ENCODE results near the gene SOX15. TPM values are rescaled to one million over a fixed set of nuclear protein-coding genes. Genes with fewer than 3 reads are reported as not detected.

SOX15 gene
- total RNA-seq, 1 experiment from 2014 or later: not detected

DNA sequence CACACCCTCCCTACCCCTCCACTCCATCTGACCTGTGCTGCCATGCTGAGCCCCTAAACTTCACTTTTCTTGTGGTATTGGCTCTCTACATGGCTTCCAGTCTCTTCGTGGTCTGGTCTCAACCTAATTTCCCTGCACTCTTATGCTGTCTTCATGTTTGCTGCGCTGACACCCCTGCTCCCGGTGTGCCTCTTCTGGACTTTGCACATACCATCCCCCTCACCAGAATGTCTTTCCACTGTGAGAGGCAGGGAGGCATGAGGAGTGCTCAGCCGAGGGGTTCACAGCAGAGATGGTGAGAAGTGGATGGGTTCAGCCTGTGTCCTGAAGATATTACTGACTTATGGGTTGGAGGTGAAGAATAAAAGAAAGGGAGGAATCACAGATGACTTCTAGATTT is 38.5 kb downstream of the SOX15 start:
- H3K4me3 ChIP-seq: no peak overlapping the region
- peaks cover 12% of the 10 kb centered on the region for H3K4me1 ChIP-seq (replicated peaks)
- H3K9me3 ChIP-seq (replicated peaks): no peaks in the 10 kb centered on the region
- H3K27ac ChIP-seq: no peak overlapping the region
- H3K27me3 ChIP-seq (replicated peaks): no peaks in the 10 kb centered on the region
- DNase-seq (ENCODE audit: low read depth in 1 of 2, low spot score in 2 of 2): no peak
- H3K36me3 ChIP-seq: no peaks in the 10 kb centered on the region

- Histone ChIP-seq H3K27ac (no peak overlapping the region), H3K9me3 (replicated peaks) (no peaks in the 10 kb centered on the region)
- no peak for DNase-seq (ENCODE audit: low read depth in 1 of 2, low spot score in 2 of 2)
Measured at GRCh38 chr17:7550344-7550743, 39.5 kb downstream of the SOX15 start.

GRCh38 chr17:7549401-7550055 is 40.4 kb downstream of the SOX15 start:
- H3K27me3 ChIP-seq (replicated peaks): no peaks in the 10 kb centered on the region
- H3K4me3 ChIP-seq: peak overlapping the region; percentile 47
- no peak for DNase-seq (ENCODE audit: low read depth in 1 of 2, low spot score in 2 of 2)
- peaks cover 12% of the 10 kb centered on the region for H3K4me1 ChIP-seq (replicated peaks)
- no peaks in the 10 kb centered on the region for H3K9me3 ChIP-seq (replicated peaks)
- no peaks in the 10 kb centered on the region for H3K36me3 ChIP-seq
- no peak overlapping the region for H3K27ac ChIP-seq

More at GRCh38 chr17:7550344-7550743, 39.5 kb downstream of the SOX15 start:
- Histone ChIP-seq H3K4me3 (no peak overlapping the region), H3K36me3 (no peaks in the 10 kb centered on the region), H3K4me1 (replicated peaks) (peaks cover 12% of the 10 kb centered on the region), H3K27me3 (replicated peaks) (no peaks in the 10 kb centered on the region)

- H3K27me3 ChIP-seq (replicated peaks): no peaks in the 10 kb centered on the region
- no peaks in the 10 kb centered on the region for H3K9me3 ChIP-seq (replicated peaks)
- peak within 1 kb of the TSS; percentile 47 for H3K4me3 ChIP-seq
- no peaks in the 10 kb centered on the region for H3K36me3 ChIP-seq
- H3K4me1 ChIP-seq (replicated peaks): peaks cover 12% of the 10 kb centered on the region
- DNase-seq (ENCODE audit: low read depth in 1 of 2, low spot score in 2 of 2): peak; percentile 29 to 61
- H3K27ac ChIP-seq: no peak within 1 kb of the TSS
Measured at GRCh38 chr17:7548585-7549400, 41.1 kb downstream of the SOX15 start, which contains the start of gene TNFSF12. Gene TNFSF12, plus strand, starts transcription at chr17:7549058. Its CDS starts 96 bp downstream, at chr17:7549154.

- Histone ChIP-seq H3K27me3 (replicated peaks) (no peaks in the 10 kb centered on the region), H3K4me1 (replicated peaks) (peaks cover 12% of the 10 kb centered on the region), H3K27ac (no peak overlapping the region), H3K9me3 (replicated peaks) (no peaks in the 10 kb centered on the region), H3K4me3 (no peak overlapping the region), H3K36me3 (no peaks in the 10 kb centered on the region)
- DNase-seq (ENCODE audit: low read depth in 1 of 2, low spot score in 2 of 2): no peak
Measured at GRCh38 chr17:7544911-7545310, 45.0 kb downstream of the SOX15 start.

DNA sequence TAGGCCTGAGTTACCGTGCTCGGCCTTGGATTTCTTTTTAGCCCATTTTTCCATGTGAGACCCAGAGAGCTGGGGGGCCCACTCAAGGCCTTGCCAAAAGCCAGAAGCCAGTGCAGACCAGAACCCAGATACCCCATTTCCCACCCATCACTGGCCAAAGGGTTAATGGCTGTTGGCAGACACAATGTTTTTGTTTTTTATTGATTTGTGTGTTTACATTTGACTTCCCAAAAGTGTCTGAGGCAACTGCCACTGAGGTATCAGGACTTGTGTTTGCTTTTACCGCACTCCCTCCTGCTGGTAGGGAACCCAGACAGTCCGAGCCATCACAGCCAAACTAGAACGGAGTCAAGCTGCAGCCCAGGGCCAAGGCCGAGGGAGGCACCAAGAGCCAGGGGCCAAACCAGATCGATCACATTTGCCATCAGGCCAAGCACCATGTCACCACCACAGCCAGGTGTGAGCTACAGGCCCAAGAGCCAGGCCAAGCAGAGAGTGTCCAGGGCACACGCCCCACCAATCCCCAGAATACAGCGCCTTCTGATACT is 48.7 kb downstream of the SOX15 start:
- no peak for DNase-seq (ENCODE audit: low read depth in 1 of 2, low spot score in 2 of 2)
- H3K27ac ChIP-seq: no peak overlapping the region
- no peaks in the 10 kb centered on the region for H3K4me1 ChIP-seq (replicated peaks)
- H3K27me3 ChIP-seq (replicated peaks): no peaks in the 10 kb centered on the region
- peaks cover 15% of the 10 kb centered on the region for H3K9me3 ChIP-seq (replicated peaks)
- H3K36me3 ChIP-seq: no peaks in the 10 kb centered on the region
- no peak overlapping the region for H3K4me3 ChIP-seq

DNA sequence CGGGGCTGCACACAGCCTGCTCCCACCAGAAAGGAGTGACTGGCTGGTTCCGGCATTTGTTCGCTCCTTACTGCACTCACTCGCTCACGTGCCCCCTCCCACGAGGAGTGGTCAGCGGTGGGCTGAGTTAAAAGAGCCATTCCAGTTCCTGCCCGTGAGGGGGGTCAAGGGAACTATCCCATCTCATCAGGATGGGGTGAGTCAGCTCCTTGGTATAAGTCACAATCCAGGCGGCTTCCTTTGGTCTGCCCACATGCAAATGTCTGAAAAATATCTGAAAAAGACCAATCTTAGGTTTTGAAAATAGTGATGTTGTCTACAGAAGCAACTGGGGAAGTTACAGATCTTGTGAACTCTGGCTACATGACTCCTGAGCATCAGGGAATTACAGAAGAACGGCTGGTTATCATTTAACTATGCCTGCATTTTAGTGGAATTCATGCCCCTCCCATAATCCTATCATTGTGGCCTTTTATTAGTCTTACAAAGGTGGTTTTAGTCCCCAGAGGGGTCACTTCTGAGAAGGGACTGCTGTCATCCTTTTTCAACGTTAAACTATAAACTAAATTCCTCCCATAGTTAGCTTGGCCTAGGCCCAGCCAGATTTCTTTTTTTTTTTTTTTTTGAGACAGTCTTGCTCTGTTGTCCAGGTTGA is 50.9 kb downstream of the SOX15 start:
- Histone ChIP-seq H3K27me3 (replicated peaks) (no peaks in the 10 kb centered on the region), H3K36me3 (no peaks in the 10 kb centered on the region), H3K9me3 (replicated peaks) (peaks cover 15% of the 10 kb centered on the region), H3K27ac (no peak overlapping the region), H3K4me3 (no peak overlapping the region), H3K4me1 (replicated peaks) (no peaks in the 10 kb centered on the region)
- DNase-seq (ENCODE audit: low read depth in 1 of 2, low spot score in 2 of 2): no peak

Other genes with a start within 250 kb of the SOX15 start
- 5.4 and 7.0 TPM in 2 replicates for gene KCTD11, start 237.9 kb downstream of the SOX15 start, total RNA-seq (2014; rRNA removed; shearing (Covaris generic))
- gene TMEM95, start 234.9 kb downstream of the SOX15 start, total RNA-seq (2014; rRNA removed; shearing (Covaris generic)): not detected in 2 replicates
- gene TNK1, start 209.0 kb downstream of the SOX15 start, total RNA-seq (2014; rRNA removed; shearing (Covaris generic)): not detected in 2 replicates
- gene PLSCR3, start 195.6 kb downstream of the SOX15 start, total RNA-seq (2014; rRNA removed; shearing (Covaris generic)): 13.3 and 14.2 TPM in 2 replicates
- gene TMEM256, start 186.0 kb downstream of the SOX15 start, total RNA-seq (2014; rRNA removed; shearing (Covaris generic)): 24.7 and 28.8 TPM in 2 replicates
- 2.2 and 3.9 TPM in 2 replicates for gene NLGN2, start 182.2 kb downstream of the SOX15 start, total RNA-seq (2014; rRNA removed; shearing (Covaris generic))
- not detected in 2 replicates for gene SPEM1, start 169.8 kb downstream of the SOX15 start, total RNA-seq (2014; rRNA removed; shearing (Covaris generic))
- gene SPEM2, start 164.5 kb downstream of the SOX15 start, total RNA-seq (2014; rRNA removed; shearing (Covaris generic)): not detected in 2 replicates
- gene SPEM3, start 161.2 kb downstream of the SOX15 start, total RNA-seq (2014; rRNA removed; shearing (Covaris generic)): not detected in 2 replicates
- gene TMEM102, start 154.7 kb downstream of the SOX15 start, total RNA-seq (2014; rRNA removed; shearing (Covaris generic)): 0.45 TPM in 1 of 2 replicates, not detected in the other
- not detected in 2 replicates for gene FGF11, start 150.6 kb downstream of the SOX15 start, total RNA-seq (2014; rRNA removed; shearing (Covaris generic))
- 3.9 and 14.7 TPM in 2 replicates for gene CHRNB1, start 145.0 kb downstream of the SOX15 start, total RNA-seq (2014; rRNA removed; shearing (Covaris generic))
- 13.8 and 19.9 TPM in 2 replicates for gene ZBTB4, start 110.5 kb downstream of the SOX15 start, total RNA-seq (2014; rRNA removed; shearing (Covaris generic))
- gene SLC35G6, start 108.6 kb downstream of the SOX15 start, total RNA-seq (2014; rRNA removed; shearing (Covaris generic)): not detected in 2 replicates
- 17.5 and 29.3 TPM in 2 replicates for gene POLR2A, start 105.7 kb downstream of the SOX15 start, total RNA-seq (2014; rRNA removed; shearing (Covaris generic))
- 5.9 and 22.8 TPM in 2 replicates for gene TNFSF12, start 41.0 kb downstream of the SOX15 start, total RNA-seq (2014; rRNA removed; shearing (Covaris generic))
- 0.56 and 1.3 TPM in 2 replicates for gene TNFSF13, start 31.3 kb downstream of the SOX15 start, total RNA-seq (2014; rRNA removed; shearing (Covaris generic))
- gene SENP3, start 28.2 kb downstream of the SOX15 start, total RNA-seq (2014; rRNA removed; shearing (Covaris generic)): 74.9 and 101 TPM in 2 replicates
- gene CD68, start 10.5 kb downstream of the SOX15 start, total RNA-seq (2014; rRNA removed; shearing (Covaris generic)): 0.31 and 5.2 TPM in 2 replicates
- 166 and 213 TPM in 2 replicates for gene MPDU1, start 6.2 kb downstream of the SOX15 start, total RNA-seq (2014; rRNA removed; shearing (Covaris generic))
- 39.6 and 49.5 TPM in 2 replicates for gene FXR2, start 24.8 kb upstream of the SOX15 start, total RNA-seq (2014; rRNA removed; shearing (Covaris generic))
- gene SAT2, start 37.7 kb upstream of the SOX15 start, total RNA-seq (2014; rRNA removed; shearing (Covaris generic)): 28.1 and 40.1 TPM in 2 replicates
- gene SHBG, start 40.0 kb upstream of the SOX15 start, total RNA-seq (2014; rRNA removed; shearing (Covaris generic)): not detected in 2 replicates
- gene ATP1B2, start 60.8 kb upstream of the SOX15 start, total RNA-seq (2014; rRNA removed; shearing (Covaris generic)): not detected in 2 replicates
- 28.4 and 40.6 TPM in 2 replicates for gene TP53, start 97.4 kb upstream of the SOX15 start, total RNA-seq (2014; rRNA removed; shearing (Covaris generic))
- 13.8 and 14.2 TPM in 2 replicates for gene WRAP53, start 98.4 kb upstream of the SOX15 start, total RNA-seq (2014; rRNA removed; shearing (Covaris generic))
- not detected in 2 replicates for gene EFNB3, start 115.1 kb upstream of the SOX15 start, total RNA-seq (2014; rRNA removed; shearing (Covaris generic))
- gene DNAH2, start 127.7 kb upstream of the SOX15 start, total RNA-seq (2014; rRNA removed; shearing (Covaris generic)): not detected in 2 replicates
- gene KDM6B, start 244.1 kb upstream of the SOX15 start, total RNA-seq (2014; rRNA removed; shearing (Covaris generic)): 0.34 and 0.85 TPM in 2 replicates

All from SJSA1 (cell line).